ENCODE results near the gene UBE2J1. TPM values are rescaled to one million over a fixed set of nuclear protein-coding genes. Genes with fewer than 3 reads are reported as not detected.
A peak's percentile ranks its signal among the peaks of the same experiment; 100 is the strongest.

Gene UBE2J1
- total and polyA plus RNA-seq, 9 of the 15 experiments (the other 6 are each of a cell fraction or from before 2014, with no cell fraction given), result 11.6 to 32.6 (median 22.0) TPM

DNA sequence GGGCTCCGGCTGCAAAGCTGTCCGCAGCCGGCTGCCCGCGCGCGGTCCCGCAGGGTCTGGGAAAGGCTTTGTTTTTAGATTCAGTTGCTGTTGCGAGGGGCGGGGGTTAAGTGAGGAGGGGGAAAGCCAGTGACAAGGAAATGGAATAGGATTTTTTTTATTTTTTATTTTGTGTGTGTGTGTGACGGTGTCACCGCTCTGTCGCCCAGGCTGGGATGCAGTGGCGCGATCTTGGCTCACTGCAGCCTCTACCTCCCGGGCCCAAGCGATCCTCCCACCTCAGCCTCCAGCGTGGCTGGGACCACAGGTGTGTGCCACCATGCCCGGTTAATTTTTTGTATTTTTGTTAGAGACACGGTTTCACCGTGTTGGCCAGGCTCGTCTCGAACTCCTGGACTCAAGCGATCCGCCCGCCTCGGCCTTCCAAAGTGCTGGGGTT, 615 bp upstream of the UBE2J1 start (continued):
- TF ChIP-seq, protein P1, sequence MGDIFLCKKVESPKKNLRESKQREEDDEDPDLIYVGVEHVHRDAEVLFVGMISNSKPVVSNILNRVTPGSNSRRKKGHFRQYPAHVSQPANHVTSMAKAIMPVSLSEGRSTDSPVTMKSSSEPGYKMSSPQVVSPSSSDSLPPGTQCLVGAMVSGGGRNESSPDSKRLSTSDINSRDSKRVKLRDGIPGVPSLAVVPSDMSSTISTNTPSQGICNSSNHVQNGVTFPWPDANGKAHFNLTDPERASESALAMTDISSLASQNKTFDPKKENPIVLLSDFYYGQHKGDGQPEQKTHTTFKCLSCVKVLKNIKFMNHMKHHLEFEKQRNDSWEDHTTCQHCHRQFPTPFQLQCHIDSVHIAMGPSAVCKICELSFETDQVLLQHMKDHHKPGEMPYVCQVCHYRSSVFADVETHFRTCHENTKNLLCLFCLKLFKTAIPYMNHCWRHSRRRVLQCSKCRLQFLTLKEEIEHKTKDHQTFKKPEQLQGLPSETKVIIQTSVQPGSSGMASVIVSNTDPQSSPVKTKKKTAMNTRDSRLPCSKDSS (IDR thresholded peaks at IDR 0.05; ENCODE audit: low read depth, partially characterized antibody), result no peak
- TF ChIP-seq NFRKB (IDR thresholded peaks at IDR 0.05; ENCODE audit: low read depth), result peak; percentile 18; the same call in 1 of the 2 replicates
- no peak for TF ChIP-seq MAFK (IDR thresholded peaks at IDR 0.05; ENCODE audit: low read length)
- 0 out of 2 replicates have a peak, but pooled peaks have one; percentile 23 for TF ChIP-seq FOXK1 (CRISPR knock-in tag; IDR thresholded peaks at IDR 0.05; ENCODE audit: borderline replicate concordance)
- no peak for TF ChIP-seq NFYB (IDR thresholded peaks at IDR 0.05; ENCODE audit: extremely low read depth, insufficient read length)
- no peak for TF ChIP-seq SIRT6 (IDR thresholded peaks at IDR 0.05; ENCODE audit: low read depth, low read length)
- TF ChIP-seq ZNF175 (CRISPR knock-in tag; IDR thresholded peaks at IDR 0.05; ENCODE audit: low read depth), result peak; percentile 52; the same call in 1 of the 2 replicates
- TF ChIP-seq, protein P2, sequence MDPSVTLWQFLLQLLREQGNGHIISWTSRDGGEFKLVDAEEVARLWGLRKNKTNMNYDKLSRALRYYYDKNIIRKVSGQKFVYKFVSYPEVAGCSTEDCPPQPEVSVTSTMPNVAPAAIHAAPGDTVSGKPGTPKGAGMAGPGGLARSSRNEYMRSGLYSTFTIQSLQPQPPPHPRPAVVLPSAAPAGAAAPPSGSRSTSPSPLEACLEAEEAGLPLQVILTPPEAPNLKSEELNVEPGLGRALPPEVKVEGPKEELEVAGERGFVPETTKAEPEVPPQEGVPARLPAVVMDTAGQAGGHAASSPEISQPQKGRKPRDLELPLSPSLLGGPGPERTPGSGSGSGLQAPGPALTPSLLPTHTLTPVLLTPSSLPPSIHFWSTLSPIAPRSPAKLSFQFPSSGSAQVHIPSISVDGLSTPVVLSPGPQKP (CRISPR knock-in tag; IDR thresholded peaks at IDR 0.05), result no peak
- no peak for TF ChIP-seq NCOA1 (IDR thresholded peaks at IDR 0.05; ENCODE audit: low read depth)
- no peak for TF ChIP-seq LARP7 (IDR thresholded peaks at IDR 0.05)
- TF ChIP-seq ZBTB7A (IDR thresholded peaks at IDR 0.05; ENCODE audit: borderline replicate concordance, control insufficient read depth, low read depth, low read length), result no peak
- TF ChIP-seq ZNF583 (CRISPR knock-in tag; IDR thresholded peaks at IDR 0.05), result no peak
- no peak for TF ChIP-seq ZNF311 (CRISPR knock-in tag; IDR thresholded peaks at IDR 0.05)
- TF ChIP-seq RBM39 (optimal IDR thresholded peaks at IDR 0.05; ENCODE audit: low read depth, low read length), result no peak
- TF ChIP-seq ZNF217 (CRISPR knock-in tag; IDR thresholded peaks at IDR 0.05), result no peak
- TF ChIP-seq, protein P3, sequence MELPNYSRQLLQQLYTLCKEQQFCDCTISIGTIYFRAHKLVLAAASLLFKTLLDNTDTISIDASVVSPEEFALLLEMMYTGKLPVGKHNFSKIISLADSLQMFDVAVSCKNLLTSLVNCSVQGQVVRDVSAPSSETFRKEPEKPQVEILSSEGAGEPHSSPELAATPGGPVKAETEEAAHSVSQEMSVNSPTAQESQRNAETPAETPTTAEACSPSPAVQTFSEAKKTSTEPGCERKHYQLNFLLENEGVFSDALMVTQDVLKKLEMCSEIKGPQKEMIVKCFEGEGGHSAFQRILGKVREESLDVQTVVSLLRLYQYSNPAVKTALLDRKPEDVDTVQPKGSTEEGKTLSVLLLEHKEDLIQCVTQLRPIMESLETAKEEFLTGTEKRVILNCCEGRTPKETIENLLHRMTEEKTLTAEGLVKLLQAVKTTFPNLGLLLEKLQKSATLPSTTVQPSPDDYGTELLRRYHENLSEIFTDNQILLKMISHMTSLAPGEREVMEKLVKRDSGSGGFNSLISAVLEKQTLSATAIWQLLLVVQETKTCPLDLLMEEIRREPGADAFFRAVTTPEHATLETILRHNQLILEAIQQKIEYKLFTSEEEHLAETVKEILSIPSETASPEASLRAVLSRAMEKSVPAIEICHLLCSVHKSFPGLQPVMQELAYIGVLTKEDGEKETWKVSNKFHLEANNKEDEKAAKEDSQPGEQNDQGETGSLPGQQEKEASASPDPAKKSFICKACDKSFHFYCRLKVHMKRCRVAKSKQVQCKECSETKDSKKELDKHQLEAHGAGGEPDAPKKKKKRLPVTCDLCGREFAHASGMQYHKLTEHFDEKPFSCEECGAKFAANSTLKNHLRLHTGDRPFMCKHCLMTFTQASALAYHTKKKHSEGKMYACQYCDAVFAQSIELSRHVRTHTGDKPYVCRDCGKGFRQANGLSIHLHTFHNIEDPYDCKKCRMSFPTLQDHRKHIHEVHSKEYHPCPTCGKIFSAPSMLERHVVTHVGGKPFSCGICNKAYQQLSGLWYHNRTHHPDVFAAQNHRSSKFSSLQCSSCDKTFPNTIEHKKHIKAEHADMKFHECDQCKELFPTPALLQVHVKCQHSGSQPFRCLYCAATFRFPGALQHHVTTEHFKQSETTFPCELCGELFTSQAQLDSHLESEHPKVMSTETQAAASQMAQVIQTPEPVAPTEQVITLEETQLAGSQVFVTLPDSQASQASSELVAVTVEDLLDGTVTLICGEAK (IDR thresholded peaks at IDR 0.05), result peak; percentile 42; the same call in 1 of the 2 replicates
- TF ChIP-seq, protein P3 (CRISPR knock-in tag; IDR thresholded peaks at IDR 0.05), result no peak
- TF ChIP-seq LEF1 (IDR thresholded peaks at IDR 0.05), result no peak
